Stimulated activated CD4-positive, alpha-beta T cell treated with anti-CD3 and anti-CD28 coated beads, TNF-alpha, amount 100 ng/mL, for 24 hours (primary cell): ENCODE measurements around the gene GOLPH3.
"Not testable (repeated sequence)": the region's sequence is repeated elsewhere in the genome, so short reads cannot be mapped to it uniquely, and the experiment has no call there.

Experiments
- DNase-seq, 3 experiments: peaks; one replicate each; pipeline ENCODE4 v3.0.0-alpha.2; 2020; ENCODE audit warnings: low read depth in 3 of 3

GOLPH3 gene

DNA sequence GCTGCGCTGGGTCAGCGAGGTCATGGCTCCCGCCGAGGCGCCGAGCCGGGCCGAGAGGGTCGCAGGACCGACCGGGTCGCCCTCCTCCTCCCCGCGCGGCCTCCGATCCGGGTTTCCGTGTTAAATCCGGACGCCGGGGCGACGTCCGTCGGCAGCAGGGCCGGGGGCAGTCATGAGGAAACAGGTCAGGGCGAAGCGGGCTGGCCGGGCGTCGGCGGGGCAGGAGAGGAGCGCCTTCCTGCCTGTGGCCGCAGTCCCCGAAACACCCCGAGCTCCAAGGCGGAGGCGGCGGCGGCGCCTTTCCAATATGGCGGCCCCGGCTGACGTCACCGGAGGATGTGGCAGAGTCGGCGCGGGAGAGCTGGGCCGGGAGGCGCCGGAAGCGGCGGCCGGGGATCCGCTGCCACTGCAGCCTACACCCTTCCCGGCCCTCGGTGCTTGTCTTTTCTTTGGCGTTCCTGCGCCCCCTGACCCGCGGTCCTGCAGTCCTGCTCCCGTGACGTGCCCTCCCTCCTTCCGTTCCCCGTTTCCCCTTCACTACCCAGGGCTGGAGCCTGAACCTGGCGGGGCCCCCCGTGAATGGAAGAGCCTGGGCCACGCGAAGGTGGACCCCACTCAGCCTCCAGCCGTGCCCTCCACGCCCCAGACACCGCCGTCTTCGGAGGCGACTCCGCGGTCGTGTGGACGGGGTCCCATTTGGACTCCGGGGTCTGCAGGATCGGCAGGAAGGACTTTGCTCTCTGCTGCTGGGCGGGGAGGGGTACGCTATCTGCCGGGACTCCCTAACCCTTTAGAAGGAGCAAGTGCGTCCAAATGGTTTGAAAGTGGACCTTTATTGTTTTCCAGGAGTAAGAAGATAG, at the start of gene GOLPH3:
Gene GOLPH3 (minus strand): TSS at position 309 of the 860 bp plus-strand sequence. CDS start 285 bp downstream, at position 24.
- DNase-seq: peak; percentile 84 to 93 (median 86)

DNA sequence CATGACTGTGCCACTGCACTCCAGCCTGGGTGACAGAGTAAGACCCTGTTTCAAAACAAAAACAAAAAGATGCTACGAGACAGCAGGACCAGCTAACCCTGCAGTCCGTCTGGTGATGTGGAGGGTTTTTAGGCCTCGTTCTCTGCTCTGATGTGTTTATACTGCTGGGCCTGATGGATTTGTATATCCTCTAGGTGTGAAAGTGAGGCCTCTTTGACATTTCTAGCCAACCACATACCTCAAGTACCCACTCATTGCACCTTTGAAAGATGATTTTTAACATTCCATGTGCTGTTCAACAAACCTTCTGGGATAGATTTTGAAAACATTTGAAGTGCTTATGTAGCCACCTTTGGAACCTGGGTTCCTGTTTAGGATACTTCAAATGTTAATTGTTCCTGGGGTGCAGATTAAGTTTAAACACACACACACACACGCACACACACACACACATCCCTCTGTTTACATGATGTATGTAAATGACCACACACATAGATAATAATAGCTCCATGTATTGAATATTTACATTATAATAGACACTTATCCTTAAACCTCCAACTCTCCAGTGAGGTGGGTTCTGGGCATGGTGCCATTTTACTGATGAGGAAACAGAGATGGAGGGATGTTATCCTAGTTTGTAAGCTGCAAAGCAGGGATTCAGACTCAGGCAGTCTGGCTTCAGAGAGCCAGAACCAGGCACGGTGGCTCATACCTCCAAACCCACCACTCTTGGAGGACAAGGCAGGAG, 48.8 kb upstream of the GOLPH3 start:
- DNase-seq: no peak

DNA sequence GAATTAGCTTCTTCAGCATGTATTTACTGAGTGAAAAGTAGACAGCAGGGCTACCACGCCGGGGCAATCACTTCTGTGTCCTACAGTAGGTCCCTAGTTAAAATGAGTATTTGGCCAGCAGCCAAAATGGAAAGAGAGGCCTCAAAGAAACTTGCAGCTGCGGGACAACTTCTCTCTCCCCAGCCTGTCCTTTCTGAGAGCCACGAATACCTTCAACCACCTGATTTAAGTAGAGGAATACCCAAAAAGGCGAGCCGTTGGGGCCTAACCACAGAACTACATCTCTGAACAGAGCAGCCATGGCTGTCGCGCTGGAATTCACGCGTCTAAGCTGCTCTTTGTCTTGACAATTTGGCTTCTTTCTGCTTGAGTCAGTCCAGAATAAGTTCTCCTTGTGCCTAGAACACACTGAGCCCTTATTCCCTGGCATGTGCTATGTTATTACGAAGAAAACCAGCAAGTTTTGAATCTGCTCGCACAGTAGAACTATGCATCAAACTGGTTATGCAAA, 43.8 kb upstream of the GOLPH3 start:
- DNase-seq: no peak

DNA sequence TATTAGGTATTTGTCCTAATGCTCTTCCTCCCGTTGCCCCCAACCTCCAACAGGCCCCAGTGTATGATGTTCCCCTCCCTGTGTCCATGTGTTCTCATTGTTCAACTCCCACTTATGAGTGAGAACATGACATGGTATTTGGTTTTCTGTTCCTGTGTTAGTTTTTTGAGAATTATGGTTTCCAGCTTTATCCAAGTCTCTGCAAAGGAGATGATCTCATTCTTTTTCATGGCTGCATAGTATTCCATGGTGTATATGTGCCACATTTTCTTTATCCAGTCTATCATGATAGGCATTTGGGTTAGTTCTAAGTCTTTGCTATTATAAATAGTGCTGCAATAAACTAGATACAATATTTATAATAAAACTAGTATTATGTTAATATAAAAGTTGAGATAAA, 40.2 kb upstream of the GOLPH3 start:
- not testable (repeated sequence) for DNase-seq

DNA sequence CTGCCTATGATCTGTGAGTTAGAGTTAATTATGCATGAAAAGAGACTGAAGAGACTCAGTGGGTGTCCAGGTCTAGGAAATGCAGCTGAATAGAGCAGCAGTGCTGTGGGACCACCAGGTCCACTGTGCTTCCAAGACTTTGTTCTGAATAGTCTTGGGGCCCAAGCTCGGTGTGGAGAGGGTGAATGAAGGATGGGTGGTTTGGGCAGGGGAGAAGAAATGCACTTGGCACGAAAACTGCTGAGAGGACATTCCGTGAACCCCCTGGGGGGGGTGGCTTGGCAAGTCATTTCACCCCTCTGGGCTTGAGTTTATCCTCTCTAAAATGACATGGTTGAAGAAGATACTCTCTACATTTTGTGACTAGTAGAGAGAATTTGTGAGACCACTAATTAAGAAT, 36.0 kb upstream of the GOLPH3 start:
- DNase-seq: no peak

DNA sequence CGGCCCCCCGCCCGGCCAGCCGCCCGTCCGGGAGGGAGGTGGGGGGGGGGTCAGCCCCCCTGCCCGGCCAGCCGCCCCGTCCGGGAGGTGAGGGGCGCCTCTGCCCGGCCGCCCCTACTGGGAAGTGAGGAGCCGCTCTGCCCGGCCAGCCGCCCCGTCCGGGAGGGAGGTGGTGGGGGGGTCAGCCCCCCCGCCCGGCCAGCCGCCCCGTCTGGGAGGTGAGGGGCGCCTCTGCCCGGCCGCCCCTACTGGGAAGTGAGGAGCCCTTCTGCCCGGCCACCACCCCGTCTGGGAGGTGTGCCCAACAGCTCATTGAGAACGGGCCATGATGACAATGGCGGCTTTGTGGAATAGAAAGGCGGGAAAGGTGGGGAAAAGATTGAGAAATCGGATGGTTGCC, 34.7 kb upstream of the GOLPH3 start:
- not testable (repeated sequence) for DNase-seq

DNA sequence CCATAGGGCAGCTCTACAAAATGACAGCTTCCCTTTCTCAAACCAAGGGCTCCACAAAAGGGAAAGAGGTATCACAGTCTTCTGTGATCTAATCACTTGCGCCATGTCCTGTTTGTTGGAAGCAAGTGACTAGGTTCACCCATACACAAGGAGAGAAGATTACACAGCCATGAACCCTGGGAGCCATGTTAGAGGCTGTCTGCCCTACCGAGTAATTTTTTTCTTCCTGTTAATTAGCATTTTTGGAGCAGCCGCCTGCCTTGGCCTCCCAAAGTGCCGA, 33.2 kb upstream of the GOLPH3 start:
- no peak for DNase-seq

DNA sequence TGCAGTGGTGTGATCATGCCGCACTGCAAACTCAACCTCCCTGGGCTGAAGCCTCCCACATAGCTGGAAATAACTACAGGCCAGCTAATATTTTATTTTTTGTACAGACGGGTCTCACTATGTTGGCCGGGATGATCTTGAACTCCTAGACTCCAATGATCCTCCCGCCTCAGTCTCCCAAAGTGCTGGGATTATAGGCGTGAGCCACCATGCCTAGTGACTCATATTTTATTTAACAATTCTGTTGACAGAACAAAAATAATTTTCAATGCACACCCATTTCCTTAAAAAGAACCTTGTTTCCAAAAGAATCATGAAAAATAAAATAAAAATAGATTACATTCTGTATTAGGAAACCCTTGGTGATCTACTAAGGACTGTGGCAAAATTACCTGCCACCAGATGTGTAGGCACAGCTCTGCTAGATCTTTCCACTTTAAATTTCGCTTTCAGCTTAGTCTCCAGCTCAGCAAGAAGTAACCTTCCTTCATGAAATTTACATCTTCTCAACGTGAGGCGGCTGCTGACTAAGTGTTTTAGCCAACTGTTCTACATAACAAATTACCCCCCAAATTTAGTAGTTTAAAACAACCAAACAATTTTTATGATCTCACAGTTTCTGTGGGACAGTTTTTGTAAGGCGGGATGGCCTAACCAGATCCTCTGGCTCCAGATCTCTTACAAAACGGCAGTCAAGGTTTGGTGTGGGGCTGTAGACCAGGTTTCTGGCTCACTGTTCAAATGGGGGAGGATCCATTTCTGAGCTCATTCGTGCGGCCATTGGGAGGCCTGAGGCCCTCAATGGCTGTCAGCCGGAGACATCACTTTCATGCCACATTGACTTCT, 32.6 kb upstream of the GOLPH3 start:
- no peak for DNase-seq

DNA sequence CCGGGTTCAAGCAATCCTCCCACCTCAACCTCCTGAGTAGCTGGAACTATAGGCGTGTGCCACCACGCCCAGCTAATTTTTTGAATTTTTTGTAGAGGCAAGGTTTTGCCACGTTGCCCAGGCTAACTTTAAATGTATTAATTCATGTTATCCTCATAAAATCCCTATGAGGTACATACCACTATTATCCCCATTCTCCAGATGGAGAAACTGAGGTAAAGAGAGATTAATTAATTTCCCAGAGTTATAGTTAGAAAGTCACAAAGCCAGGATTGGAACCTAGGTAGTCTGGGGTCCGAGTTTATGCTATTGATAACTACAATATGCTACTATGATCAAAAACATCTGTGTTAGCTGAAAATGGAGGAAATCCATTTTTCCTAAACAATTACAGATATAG, 31.9 kb upstream of the GOLPH3 start:
- DNase-seq: no peak

DNA sequence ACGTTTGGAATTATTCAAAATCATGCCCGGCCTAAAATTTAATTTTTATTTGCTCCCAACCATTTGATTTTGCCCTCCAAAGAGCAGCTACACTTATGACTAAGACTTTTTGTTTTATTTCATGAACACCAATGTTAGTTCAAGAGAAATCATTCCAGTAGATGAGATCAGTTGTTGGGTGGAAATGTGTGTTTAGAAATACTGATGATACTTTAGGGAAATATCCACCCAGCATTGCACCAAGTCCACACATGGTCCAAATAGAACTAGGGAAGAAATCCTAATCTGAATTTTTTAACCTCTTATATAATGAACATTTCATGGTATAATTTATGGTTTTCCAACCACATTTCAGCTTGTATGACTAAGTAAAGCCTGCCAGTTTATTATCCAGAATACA, 28.3 kb upstream of the GOLPH3 start:
- no peak for DNase-seq

DNA sequence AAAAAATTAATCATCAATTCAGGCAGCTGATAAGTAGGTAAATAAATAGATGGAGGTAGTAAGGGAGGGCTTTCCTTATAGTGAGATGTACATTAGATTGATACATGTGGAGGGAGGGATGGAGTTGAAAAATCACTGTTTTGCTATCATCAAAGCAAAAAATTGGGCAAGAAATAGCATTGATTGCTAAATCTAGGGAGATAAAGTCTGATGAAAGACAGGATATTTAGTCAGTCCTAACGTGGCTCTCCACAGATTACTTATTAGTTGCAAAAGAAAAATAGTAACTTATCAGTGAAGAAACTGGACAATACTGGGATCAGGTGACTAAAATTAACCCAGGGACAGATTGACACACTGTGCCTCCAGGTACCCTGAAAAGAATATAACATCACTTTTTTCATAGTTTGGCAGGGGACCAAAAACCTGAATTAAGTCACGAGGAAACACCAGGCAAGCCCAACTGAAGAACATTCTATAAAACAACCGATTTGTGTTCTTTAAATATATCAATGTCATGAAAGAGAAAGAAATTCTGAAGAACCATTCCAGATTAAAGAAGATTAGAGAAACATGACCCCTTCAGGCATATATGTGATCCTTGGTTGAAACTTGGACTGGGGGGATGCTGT, 27.1 kb upstream of the GOLPH3 start:
- no peak for DNase-seq

DNA sequence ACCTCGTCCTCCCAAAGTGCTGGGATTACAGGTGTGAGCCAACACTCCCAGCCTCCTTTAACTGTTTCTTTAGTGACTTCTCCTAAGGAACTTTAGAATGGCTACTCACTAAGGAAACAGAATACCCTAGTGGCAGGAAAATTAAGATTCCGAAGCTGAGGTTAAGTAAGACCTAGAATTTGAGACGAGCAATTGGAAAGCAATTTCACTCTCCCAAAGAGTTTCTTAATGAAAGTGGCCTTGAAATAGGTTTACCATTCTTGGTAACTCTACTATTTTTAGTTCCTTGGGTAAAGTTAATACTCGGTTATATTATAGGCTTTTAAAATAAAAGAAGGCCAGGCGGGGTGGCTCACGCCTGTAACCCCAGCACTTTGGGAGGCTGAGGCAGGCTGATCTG, 22.9 kb upstream of the GOLPH3 start:
- DNase-seq: no peak

DNA sequence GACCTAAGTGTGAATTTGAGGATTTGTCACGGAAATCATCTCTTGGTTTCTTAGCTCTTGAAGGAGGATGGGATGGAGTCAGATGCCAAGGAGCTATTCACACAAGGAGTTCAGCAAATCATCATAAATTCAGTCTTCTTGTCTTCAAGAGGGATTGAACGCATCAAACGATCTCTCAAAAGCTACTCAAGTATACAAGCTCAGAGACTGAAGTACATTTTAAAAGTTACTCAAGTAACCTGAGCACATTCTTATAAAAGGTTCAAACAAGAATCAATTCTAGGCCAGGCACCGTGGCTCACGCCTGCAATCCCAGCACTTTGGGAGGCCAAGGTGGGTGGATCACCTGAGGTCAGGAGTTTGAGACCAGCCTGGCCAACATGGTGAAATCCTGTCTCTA, 21.1 kb upstream of the GOLPH3 start:
- DNase-seq: no peak

DNA sequence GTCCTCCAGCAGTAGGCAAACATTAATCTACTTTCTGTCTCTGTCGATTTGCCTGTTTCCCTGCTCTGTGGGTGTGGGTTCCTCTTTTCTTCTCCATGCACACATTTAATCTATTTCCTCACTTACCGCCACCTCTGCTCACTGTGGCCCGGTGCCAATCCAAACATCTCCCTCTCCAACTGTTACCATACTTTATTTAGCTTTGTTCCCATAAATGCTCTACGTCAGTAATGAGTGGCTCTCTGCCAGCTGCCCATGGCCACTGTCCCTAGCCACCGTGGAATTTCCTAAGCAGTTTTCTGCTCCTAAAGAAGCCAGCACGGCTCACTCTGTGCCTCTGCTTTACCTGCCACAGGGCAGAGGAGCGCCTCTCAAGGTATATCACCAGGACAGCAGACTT, 19.5 kb upstream of the GOLPH3 start:
- DNase-seq: no peak

DNA sequence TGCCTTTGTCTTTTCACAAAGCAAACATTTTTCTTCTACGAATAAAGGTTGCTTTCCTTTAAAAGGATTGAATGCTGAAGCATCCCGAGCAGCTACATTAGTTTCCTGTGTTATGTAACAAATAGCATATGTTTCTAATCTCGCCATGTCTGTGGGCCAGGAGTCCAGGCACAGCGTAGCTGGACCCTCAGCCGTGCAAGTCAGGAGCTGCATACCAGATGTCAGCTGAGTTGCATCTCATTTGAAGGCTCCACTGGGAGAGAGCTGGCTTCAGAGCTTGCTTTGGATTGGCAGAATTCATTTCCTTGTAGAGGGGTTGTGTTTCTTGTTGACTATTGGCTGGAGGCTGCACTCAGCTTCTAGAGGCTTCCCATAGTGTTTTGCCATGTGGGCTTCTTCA, 16.0 kb upstream of the GOLPH3 start:
- no peak for DNase-seq

DNA sequence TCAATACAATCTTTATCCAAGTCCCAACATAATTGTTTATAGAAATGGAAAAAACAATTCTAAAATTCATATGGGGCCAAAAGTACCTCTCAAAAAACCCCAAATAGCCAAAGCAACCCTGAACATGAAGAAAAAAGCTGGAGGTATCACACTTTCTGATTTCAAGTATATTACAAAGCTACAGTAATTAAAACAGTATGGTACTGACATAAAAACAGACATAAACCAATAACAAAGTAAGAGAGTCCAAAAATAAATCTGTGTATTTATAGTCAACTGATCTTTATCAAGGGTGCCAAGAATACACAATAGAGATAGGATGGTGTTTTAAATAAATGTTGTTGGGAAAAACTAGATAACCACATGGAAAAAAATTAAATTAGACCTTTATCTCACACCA, 13.6 kb upstream of the GOLPH3 start:
- no peak for DNase-seq

DNA sequence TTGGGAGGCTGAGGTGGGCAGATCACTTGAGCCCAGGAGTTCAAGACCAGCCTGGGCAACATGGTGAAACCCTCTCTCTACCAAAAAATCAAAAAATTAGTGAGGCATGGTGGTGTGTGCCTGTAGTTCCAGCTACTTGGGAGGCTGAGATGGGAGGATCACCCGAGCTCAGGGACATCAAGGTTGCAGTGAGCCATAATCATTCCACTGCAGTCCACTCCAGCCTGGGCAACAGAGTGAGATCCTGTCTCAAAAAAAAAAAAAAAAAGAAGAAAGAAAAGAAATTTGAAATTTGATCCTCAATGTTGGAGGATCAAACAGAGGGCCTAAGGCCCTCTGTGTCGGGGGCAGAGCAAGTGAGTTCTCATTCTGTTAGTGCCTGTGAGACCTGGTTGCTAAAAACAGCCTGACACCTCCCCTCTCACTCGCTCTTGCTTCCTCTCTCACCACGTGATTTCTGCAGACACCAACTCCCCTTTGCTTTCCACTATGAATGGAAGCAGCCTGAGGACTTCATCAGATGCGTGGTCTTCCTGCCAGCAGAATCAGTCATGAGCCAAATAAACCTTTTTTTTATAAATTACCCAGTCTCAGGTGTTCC, 8.4 kb upstream of the GOLPH3 start:
- no peak for DNase-seq

DNA sequence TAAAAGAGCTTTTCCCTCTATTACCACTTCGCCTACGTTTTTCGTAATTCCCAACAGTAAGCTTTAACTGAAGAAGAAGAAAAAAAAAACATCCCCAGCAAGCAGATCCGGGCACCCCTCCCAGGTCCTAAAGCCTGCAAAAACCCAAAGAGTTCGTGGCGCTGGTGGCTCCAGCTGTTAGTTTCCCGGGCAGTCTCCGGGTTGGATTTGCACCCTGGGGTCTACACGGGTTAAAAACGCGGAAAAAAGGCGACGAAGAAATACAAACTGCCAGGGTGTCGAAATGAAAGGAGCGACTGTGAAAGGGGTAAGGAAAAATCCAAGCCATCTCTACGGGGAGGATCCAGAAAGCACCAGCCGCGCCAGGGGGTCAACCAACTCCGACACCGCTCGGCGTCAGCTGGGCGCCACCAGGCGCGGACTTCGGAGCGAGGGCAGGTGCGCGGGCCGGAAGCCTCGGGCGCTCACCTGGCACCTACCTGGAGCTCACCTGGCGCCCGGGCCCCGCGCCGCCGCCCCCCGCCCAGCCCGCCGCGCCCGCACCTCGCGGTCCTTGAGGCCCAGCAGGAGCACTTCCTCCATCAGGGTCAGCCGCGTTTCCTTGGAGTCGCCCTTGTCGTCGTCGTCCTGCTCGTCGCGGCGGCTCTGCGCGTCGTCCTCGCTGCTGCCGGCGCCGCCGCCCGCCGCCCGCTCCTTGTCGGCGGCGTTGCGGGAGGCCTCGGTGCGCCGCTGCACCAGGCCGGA, 680 bp downstream of the GOLPH3 start:
- DNase-seq: peak in 1 of 3 experiments; percentile 36

DNA sequence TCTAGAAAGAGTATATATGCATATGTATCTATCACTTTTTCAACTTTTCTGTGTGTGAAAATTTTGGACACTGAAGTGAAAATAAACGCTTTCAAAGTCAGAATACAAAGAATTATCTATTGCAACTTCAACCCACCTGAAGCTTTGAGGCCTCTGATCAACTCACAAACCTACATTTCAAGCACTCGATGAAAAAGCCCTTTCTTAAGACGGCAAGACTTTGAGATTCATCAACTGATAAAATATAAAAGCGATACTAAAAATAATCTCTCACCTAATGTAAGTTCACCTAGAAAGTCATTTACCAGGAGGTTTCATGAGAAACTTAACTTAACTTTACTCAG, 1.2 kb downstream of the GOLPH3 start:
- DNase-seq: no peak

DNA sequence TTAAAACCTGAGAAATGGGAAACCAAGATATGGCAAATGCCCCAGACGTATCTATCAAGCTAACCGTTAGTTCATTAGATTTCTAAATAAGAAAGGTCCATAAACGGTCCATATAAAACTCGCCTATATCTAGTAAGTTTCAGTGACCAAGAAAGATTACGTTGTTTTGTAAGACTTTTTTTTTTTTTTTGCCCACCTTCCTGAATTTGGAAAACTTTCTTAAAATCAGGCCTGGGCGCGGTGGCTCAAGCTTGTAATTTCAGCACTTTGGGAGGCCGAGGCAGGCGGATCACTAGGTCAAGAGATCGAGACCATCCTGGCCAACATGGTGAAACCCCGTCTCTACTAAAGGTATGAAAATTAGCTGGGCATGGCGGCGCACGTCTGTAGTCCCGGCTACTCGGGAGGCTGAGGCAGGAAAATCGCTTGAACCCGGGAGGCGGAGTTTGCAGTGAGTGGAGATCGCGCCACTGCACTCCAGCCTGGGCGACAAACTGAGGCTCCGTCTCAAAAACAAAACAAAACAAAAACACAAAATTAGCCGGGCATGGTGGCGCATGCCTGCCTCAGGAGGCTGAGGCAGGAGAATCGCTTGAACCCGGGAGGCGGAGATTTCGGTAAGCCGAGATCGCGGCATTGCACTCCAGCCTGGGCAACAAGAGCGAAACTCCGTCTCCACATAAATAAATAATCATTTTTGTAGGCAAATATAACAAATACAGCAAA, 1.8 kb downstream of the GOLPH3 start:
- peak in 1 of 3 experiments; percentile 27 for DNase-seq
